Thoracic aorta (tissue), 2 donors: ENCODE results near the gene ART1. TPM values are rescaled to one million over a fixed set of nuclear protein-coding genes. Genes with fewer than 3 reads are reported as not detected.

ENCODE experiments used
- ATAC-seq: fragments of 150-250 bp; one replicate; pipeline ENCODE4 v1.8.0; 2017; ENCODE audit warnings: low read depth; ENCODE audit not compliant: insufficient number of reproducible peaks, low FRiP score
- DNase-seq: peaks from one replicate; pipeline ENCODE4 v3.0.0-alpha.2; 2020; ENCODE audit warnings: low spot score
- H3K27ac ChIP-seq, 2 donors: fragments of 200-600 bp; sonication (generic); 1 replicate in 1 of 2; 2 replicates in 1 of 2; pipeline ENCODE4 v1.5.1; 2016; ENCODE audit warnings: mild to moderate bottlenecking in 2 of 2, moderate library complexity in 2 of 2
- H3K27me3 ChIP-seq: fragments of 200-600 bp; sonication (generic); replicated peaks from 2 replicates; pipeline ENCODE4 v1.6.0; 2016; ENCODE audit warnings: mild to moderate bottlenecking; ENCODE audit not compliant: insufficient read depth
- H3K36me3 ChIP-seq: fragments of 200-600 bp; sonication (generic); one replicate; pipeline ENCODE4 v1.5.1; 2016
- H3K4me1 ChIP-seq, 2 donors: fragments of 200-600 bp; sonication (generic); 1 replicate in 1 of 2; 2 replicates in 1 of 2; pipeline versions ENCODE4 v1.5.1 to v1.6.0; 2016; ENCODE audit warnings: low read depth in 2 of 2, mild to moderate bottlenecking in 1 of 2; ENCODE audit not compliant: control insufficient read depth in 1 of 2
- H3K4me3 ChIP-seq: fragments of 200-600 bp; sonication (generic); 2 replicates; pipeline ENCODE4 v1.5.1; 2016; ENCODE audit warnings: mild to moderate bottlenecking
- H3K9me3 ChIP-seq: fragments of 200-600 bp; sonication (generic); 2 replicates; pipeline ENCODE4 v1.5.1; 2016
- CTCF ChIP-seq: fragments of 200-600 bp; sonication (generic); IDR thresholded peaks from one replicate; pipeline ENCODE4 v1.5.1; 2019; ENCODE audit warnings: antibody characterized with exemption
- total RNA-seq, 2 donors: library from RNA; depleted of rRNA; stranded (reverse); fragments of >200 nt; gene quantifications; one replicate each; pipeline versions ENCODE4 v1.1.0 to v1.2.3, GENCODE V29; 2016

Gene ART1
- total RNA-seq, 2 donors from 2014 or later, result not detected

GRCh38 chr11:3623767-3624458 is 21.0 kb upstream of the ART1 start:
- no peaks in the 10 kb centered on the region for H3K9me3 ChIP-seq
- no peak overlapping the region for H3K27ac ChIP-seq
- H3K4me1 ChIP-seq, result no peaks in the 10 kb centered on the region
- no peaks in the 10 kb centered on the region for H3K36me3 ChIP-seq
- DNase-seq (no peak), ATAC-seq (no peak)
- H3K27me3 ChIP-seq, result no peaks in the 10 kb centered on the region
- no peak for TF ChIP-seq CTCF
- no peak overlapping the region for H3K4me3 ChIP-seq

GRCh38 chr11:3626250-3626960 is 18.5 kb upstream of the ART1 start:
- Histone ChIP-seq H3K27me3 (no peaks in the 10 kb centered on the region), H3K36me3 (no peaks in the 10 kb centered on the region), H3K27ac (no peak overlapping the region), H3K4me1 (no peaks in the 10 kb centered on the region), H3K9me3 (no peaks in the 10 kb centered on the region), H3K4me3 (peak overlapping the region; percentile 32)
- DNase-seq (no peak), ATAC-seq (no peak)
- no peak for TF ChIP-seq CTCF

- Histone ChIP-seq H3K27me3 (no peaks in the 10 kb centered on the region), H3K9me3 (no peaks in the 10 kb centered on the region), H3K4me3 (no peak overlapping the region), H3K36me3 (no peaks in the 10 kb centered on the region), H3K27ac (no peak overlapping the region), H3K4me1 (no peaks in the 10 kb centered on the region)
- no peak for TF ChIP-seq CTCF
- ATAC-seq (no peak), DNase-seq (no peak)
These were observed 17.6 kb upstream of the ART1 start for GRCh38 chr11:3627291-3627690.

- ATAC-seq, result no peak
- DNase-seq, result no peak
These were observed 13.6 kb upstream of the ART1 start for GRCh38 chr11:3631331-3631730.

More at GRCh38 chr11:3631331-3631730, 13.6 kb upstream of the ART1 start:
- Histone ChIP-seq H3K27me3 (no peaks in the 10 kb centered on the region), H3K4me3 (no peak overlapping the region), H3K4me1 (no peaks in the 10 kb centered on the region), H3K9me3 (no peaks in the 10 kb centered on the region), H3K36me3 (no peaks in the 10 kb centered on the region), H3K27ac (no peak overlapping the region)
- no peak for TF ChIP-seq CTCF
